BLaER1 (cell line): ENCODE measurements around the gene PRTG.
"Not testable (repeated sequence)": the region's sequence is repeated elsewhere in the genome, so short reads cannot be mapped to it uniquely, and the experiment has no call there.

Source experiments
- H3K27ac ChIP-seq: shearing (Covaris generic); formaldehyde crosslinking; 2 replicates; pipeline ENCODE4 v1.8.1; 2022
- H3K27me3 ChIP-seq: shearing (Covaris generic); formaldehyde crosslinking; 2 replicates; pipeline ENCODE4 v1.8.1; 2022
- H3K36me3 ChIP-seq: shearing (Covaris generic); formaldehyde crosslinking; 2 replicates; pipeline ENCODE4 v1.8.1; 2022
- H3K4me1 ChIP-seq: shearing (Covaris generic); formaldehyde crosslinking; 2 replicates; pipeline ENCODE4 v1.8.1; 2022
- H3K4me2 ChIP-seq: shearing (Covaris generic); formaldehyde crosslinking; 2 replicates; pipeline ENCODE4 v1.8.1; 2022
- H3K4me3 ChIP-seq: shearing (Covaris generic); formaldehyde crosslinking; 2 replicates; pipeline ENCODE4 v1.8.1; 2022
- H3K9ac ChIP-seq: shearing (Covaris generic); formaldehyde crosslinking; 2 replicates; pipeline ENCODE4 v1.8.1; 2022
- H3K9me3 ChIP-seq: shearing (Covaris generic); formaldehyde crosslinking; 2 replicates; pipeline ENCODE4 v1.8.1; 2022
- H4K20me1 ChIP-seq: shearing (Covaris generic); formaldehyde crosslinking; 2 replicates; pipeline ENCODE4 v1.8.1; 2022
- Cebpa-rat ChIP-seq: shearing (Covaris generic); IDR thresholded peaks from 2 replicates; pipeline ENCODE4 v1.8.1; 2022

PRTG gene

DNA sequence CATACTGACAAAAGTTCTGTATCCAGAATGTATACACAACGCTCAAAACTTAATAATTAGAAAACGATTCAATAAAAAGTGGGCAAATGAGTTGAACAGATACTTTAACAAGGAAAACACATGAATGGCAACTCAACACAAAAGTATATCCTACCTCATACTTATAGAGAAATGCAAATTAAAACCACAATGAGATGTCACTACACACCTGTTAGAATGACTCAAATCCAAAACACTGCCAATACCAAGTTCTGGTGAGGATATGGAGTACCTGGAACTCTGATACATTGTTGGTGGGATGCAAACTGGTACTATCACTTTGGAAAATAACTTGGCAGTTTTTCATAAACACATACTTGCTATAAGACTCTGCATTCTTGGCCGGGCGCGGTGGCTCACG is 42.1 kb downstream of the PRTG start:
- no peak overlapping the region for H3K9ac ChIP-seq
- no peak overlapping the region for H3K4me2 ChIP-seq
- peaks cover 11% of the 10 kb centered on the region for H3K4me1 ChIP-seq

DNA sequence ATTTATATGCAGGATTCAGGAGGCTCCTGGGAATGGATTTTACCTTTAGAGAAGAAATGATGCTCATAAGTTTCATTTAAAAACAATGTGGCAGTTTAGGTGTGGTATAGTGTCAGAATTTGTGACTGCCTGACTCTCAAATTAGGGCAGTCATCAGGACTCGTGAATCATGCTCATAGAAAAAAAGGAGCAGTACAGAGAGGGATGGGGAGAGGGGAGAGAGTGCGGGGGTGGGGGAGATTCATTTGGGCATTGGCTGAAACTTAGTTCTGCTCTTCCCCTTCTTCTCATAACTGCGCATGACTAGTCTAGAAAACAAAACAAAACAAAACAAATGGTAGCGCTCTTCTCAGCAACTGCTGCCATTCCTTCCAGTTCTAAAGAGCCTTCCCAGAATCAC is 44.3 kb downstream of the PRTG start:
- H3K4me1 ChIP-seq = peaks cover 5% of the 10 kb centered on the region
- H3K4me3 ChIP-seq = no peak overlapping the region
- TF ChIP-seq Cebpa-rat = no peak
- no peak overlapping the region for H3K9ac ChIP-seq
- no peak overlapping the region for H3K4me2 ChIP-seq
- H3K36me3 ChIP-seq = no peaks in the 10 kb centered on the region
- no peaks in the 10 kb centered on the region for H3K27me3 ChIP-seq
- no peak overlapping the region for H3K27ac ChIP-seq
- no peaks in the 10 kb centered on the region for H4K20me1 ChIP-seq
- no peaks in the 10 kb centered on the region for H3K9me3 ChIP-seq

More for the DNA sequence above, 42.1 kb downstream of the PRTG start:
- Histone ChIP-seq H3K4me3 (no peak overlapping the region), H4K20me1 (no peaks in the 10 kb centered on the region), H3K36me3 (no peaks in the 10 kb centered on the region), H3K27me3 (no peaks in the 10 kb centered on the region), H3K9me3 (no peaks in the 10 kb centered on the region), H3K27ac (no peak overlapping the region)
- TF ChIP-seq Cebpa-rat = no peak

DNA sequence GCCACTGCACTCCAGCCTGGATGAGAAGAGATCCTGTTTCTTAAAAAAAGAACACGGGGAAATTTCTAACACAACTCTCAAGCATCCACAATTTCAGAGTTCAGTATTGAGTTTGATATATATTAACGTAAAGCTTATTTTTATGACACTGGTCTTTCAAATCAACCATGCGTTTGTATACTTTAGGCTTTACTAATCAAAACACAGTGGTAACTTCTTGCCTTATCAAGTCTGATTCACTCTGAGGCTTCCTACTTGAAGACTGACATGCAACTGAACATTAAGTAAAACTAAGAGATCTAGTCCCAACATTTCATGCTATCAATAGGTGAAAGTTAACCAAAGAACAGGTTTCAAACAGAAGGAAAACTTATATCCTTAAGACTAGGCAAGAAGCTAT is 46.7 kb downstream of the PRTG start:
- no peak overlapping the region for H3K27ac ChIP-seq

DNA sequence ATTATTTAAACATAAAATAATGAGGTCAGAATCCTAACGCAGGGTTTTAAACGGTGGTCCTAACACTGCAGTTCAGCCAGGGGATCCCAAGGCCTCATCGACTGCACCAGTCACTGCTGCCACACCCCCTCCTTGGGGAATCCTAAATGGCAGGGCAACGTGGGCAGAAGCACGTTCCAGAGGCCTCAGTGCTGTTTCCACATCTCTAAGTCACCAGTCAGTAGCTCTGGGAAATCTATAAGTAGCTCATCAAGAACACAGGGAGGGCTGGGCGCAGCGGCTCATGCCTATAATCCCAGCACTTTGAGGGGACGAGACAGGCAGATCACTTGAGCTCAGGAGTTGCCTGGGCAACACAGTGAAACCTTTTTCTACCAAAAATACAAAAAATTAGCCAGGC is 47.5 kb downstream of the PRTG start:
- Histone ChIP-seq H3K9me3 (no peaks in the 10 kb centered on the region), H3K4me1 (no peaks in the 10 kb centered on the region), H4K20me1 (no peaks in the 10 kb centered on the region), H3K27me3 (no peaks in the 10 kb centered on the region), H3K4me3 (no peak overlapping the region), H3K4me2 (no peak overlapping the region), H3K9ac (no peak overlapping the region), H3K36me3 (no peaks in the 10 kb centered on the region), H3K27ac (no peak overlapping the region)
- no peak for TF ChIP-seq Cebpa-rat

More for the DNA sequence above, 46.7 kb downstream of the PRTG start:
- no peaks in the 10 kb centered on the region for H4K20me1 ChIP-seq
- no peaks in the 10 kb centered on the region for H3K27me3 ChIP-seq
- H3K9me3 ChIP-seq = no peaks in the 10 kb centered on the region
- TF ChIP-seq Cebpa-rat = no peak
- no peak overlapping the region for H3K4me2 ChIP-seq
- no peaks in the 10 kb centered on the region for H3K36me3 ChIP-seq
- H3K4me3 ChIP-seq = no peak overlapping the region
- no peak overlapping the region for H3K9ac ChIP-seq
- no peaks in the 10 kb centered on the region for H3K4me1 ChIP-seq

DNA sequence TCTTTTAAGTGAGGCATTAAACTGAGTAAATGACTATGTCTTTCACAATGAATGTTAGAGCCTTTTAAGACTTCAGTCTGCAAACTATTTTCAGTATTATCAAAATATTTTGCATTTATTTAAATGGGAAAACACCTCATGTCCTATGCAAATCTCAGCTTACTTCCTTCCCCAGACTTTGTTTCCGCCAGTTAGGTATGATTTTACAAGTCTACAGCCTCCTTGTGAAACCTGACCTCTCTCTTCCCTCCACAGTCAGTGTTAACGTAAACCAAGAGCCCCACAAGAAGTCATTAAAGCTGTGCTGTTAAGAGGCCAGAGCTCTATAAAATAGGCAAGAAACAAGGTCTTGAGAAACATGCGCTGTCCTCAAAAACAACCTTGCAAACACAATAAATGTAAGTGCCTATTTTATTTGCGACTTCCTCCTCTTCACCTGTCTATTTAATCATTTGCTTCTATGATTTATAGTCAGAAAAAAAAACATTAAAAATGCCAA is 48.3 kb downstream of the PRTG start:
- Histone ChIP-seq H3K9me3 (no peaks in the 10 kb centered on the region), H3K4me1 (no peaks in the 10 kb centered on the region), H3K27ac (no peak overlapping the region), H3K36me3 (no peaks in the 10 kb centered on the region), H3K4me2 (no peak overlapping the region), H3K27me3 (no peaks in the 10 kb centered on the region), H4K20me1 (no peaks in the 10 kb centered on the region), H3K4me3 (no peak overlapping the region), H3K9ac (no peak overlapping the region)
- no peak for TF ChIP-seq Cebpa-rat

DNA sequence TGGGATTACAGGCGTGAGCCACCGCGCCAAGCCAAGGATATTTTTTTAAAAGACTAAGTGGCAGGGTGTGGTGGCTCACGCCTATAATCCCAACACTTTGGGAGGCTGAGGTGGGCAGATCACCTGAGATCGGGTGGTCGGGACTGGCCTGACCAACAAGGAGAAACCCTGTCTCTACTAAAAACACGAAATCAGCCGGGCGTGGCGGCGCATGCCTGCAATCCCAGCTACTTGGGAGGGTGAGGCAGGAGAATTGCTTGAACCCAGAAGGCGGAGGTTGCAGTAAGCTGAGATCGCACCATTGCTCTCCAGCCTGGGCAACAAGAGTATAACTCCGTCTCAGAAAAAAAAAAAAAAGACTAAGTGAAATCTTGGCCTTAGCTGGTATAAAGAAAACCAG is 49.8 kb downstream of the PRTG start:
- H3K27me3 ChIP-seq, H3K4me3 ChIP-seq, H3K27ac ChIP-seq: not testable (repeated sequence)

DNA sequence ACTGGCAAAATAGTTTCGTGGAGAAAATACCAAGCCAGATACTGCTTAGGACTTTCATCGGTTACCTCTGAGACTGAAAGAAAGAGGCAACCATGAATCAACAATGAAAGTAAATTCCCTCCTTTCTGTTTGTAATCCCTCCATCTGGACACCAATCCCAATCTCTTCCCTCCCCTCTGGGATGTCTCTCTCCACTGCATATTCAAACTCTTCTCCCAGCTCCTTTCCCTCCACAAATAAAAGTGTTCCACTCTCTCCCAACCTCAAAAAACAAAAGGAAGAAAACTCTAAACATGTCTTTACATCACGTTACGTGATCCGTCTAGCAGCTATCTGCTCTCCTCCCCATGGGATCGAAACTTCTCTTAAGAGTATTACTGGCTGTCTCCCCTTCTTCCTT is 55.2 kb downstream of the PRTG start:
- Histone ChIP-seq H3K27ac (no peak overlapping the region), H3K4me3 (no peak overlapping the region), H3K27me3 (no peaks in the 10 kb centered on the region), H3K4me2 (no peak overlapping the region), H3K36me3 (no peaks in the 10 kb centered on the region), H3K4me1 (no peaks in the 10 kb centered on the region), H4K20me1 (no peaks in the 10 kb centered on the region), H3K9me3 (no peaks in the 10 kb centered on the region), H3K9ac (no peak overlapping the region)
- TF ChIP-seq Cebpa-rat = no peak

More for the DNA sequence above, 49.8 kb downstream of the PRTG start:
- not testable (repeated sequence) for H3K4me1 ChIP-seq, H3K4me2 ChIP-seq, H3K9me3 ChIP-seq, H4K20me1 ChIP-seq, H3K36me3 ChIP-seq, H3K9ac ChIP-seq

DNA sequence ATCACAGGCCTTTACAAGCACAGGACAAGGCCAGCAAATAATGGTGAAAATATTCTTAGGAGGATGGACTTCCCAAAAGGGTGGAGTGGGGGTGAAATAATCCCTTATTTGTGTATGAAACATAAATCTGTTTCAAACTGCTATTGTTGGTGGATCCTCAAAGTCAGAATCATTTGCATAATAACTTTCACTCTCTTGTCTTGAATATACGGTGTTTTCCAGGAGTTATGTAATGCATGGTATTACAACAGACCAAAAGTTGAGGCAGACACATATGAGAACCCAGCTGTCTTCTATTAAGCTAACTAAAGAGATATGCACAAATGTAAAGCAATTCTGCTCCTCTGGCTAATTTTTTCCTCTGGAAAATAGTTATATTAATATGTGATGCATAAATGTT is 57.7 kb downstream of the PRTG start:
- H3K27me3 ChIP-seq = no peaks in the 10 kb centered on the region
- H3K9ac ChIP-seq = no peak overlapping the region
- no peaks in the 10 kb centered on the region for H3K4me1 ChIP-seq
- no peaks in the 10 kb centered on the region for H3K36me3 ChIP-seq
- H3K4me2 ChIP-seq = no peak overlapping the region
- H3K9me3 ChIP-seq = no peaks in the 10 kb centered on the region
- H3K4me3 ChIP-seq = no peak overlapping the region
- no peaks in the 10 kb centered on the region for H4K20me1 ChIP-seq
- TF ChIP-seq Cebpa-rat = no peak
- H3K27ac ChIP-seq = no peak overlapping the region

DNA sequence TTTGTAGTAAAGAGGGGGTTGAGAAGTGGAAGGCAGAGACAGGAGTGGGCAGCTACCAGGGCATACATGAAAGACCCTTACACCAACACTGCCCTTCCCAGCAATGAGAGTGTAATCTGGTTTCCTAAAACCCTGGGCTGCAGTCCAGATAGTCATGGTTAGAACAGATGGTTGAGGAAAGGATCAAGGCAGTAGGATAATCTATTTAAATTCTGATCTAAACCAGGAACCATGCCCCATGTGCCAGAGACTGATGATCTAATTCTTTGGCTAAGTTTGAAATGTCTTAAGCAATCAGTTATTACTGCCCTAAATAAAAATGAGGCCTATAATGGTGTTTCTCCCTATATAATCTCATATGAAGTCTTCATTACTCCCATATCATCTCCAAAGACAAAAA is 59.6 kb downstream of the PRTG start:
- Histone ChIP-seq H3K4me1 (no peaks in the 10 kb centered on the region), H3K4me3 (no peak overlapping the region), H3K9ac (no peak overlapping the region), H3K36me3 (no peaks in the 10 kb centered on the region), H3K9me3 (no peaks in the 10 kb centered on the region), H4K20me1 (no peaks in the 10 kb centered on the region), H3K4me2 (no peak overlapping the region), H3K27ac (no peak overlapping the region), H3K27me3 (no peaks in the 10 kb centered on the region)
- no peak for TF ChIP-seq Cebpa-rat

DNA sequence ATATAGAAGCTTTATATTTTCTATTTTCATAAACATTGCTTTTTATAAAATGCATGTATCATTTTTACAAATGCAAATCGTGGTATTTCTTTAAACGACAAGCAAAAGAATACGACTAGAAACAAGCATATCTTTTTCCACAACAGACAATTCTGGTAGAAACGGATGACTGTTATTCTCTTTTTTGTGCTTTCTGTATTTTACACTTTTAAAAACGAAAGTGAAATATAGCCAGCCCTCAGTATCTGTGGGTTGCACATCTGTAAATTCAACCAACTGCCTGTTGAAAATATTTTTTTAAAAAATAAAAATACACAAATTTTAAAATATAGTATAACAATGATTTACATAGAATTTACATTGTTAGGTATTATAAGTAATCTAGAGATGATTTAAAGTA is 61.3 kb downstream of the PRTG start:
- Histone ChIP-seq H3K9ac (no peak overlapping the region), H3K9me3 (no peaks in the 10 kb centered on the region), H3K27me3 (no peaks in the 10 kb centered on the region), H3K27ac (no peak overlapping the region), H3K4me3 (no peak overlapping the region), H3K4me1 (no peaks in the 10 kb centered on the region), H3K36me3 (no peaks in the 10 kb centered on the region), H3K4me2 (no peak overlapping the region), H4K20me1 (no peaks in the 10 kb centered on the region)
- no peak for TF ChIP-seq Cebpa-rat

DNA sequence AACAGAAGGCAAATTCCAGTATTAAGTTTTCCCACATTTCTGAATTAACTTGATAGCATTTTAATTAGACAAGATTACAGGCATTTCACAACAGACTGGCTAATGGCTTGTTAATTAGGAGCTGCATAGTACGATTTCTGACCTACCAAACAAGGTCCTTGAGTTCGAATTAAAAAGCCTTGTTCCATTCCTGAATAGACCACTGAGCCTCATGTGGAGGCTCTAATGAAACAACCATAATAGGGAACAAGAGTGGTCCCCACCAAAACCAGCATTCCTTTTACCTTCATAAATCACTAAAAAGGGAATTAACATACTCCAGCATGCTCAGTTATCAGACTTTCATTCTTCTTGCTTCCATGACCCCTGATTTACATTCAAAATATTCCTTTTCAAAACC is 66.4 kb downstream of the PRTG start:
- H3K4me1 ChIP-seq = no peaks in the 10 kb centered on the region
- H3K27ac ChIP-seq = no peak overlapping the region
- H3K9me3 ChIP-seq = no peaks in the 10 kb centered on the region
- no peak overlapping the region for H3K4me2 ChIP-seq
- no peak for TF ChIP-seq Cebpa-rat
- no peaks in the 10 kb centered on the region for H4K20me1 ChIP-seq
- no peaks in the 10 kb centered on the region for H3K27me3 ChIP-seq
- H3K4me3 ChIP-seq = no peak overlapping the region
- H3K36me3 ChIP-seq = no peaks in the 10 kb centered on the region
- no peak overlapping the region for H3K9ac ChIP-seq
